Sigmoid colon (tissue), 7 donors: Measurements from ENCODE around the gene TMEM138. TPM values are rescaled to one million over a fixed set of nuclear protein-coding genes. Genes with fewer than 3 reads are reported as not detected.

Source experiments
- DNase-seq: peaks from one replicate; pipeline ENCODE4 v3.0.0-alpha.2; 2019
- H3K27ac ChIP-seq, 4 donors: fragments of 200-600 bp; sonication (generic); one replicate each; pipeline ENCODE4 v1.5.1; 2016 to 2019; ENCODE audit warnings: mild to moderate bottlenecking in 1 of 4
- H3K27me3 ChIP-seq, 3 donors: fragments of 200-600 bp; sonication (generic); one replicate each; pipeline ENCODE4 v1.5.1; 2019; ENCODE audit warnings: mild to moderate bottlenecking in 1 of 3
- H3K36me3 ChIP-seq, 4 donors: fragments of 200-600 bp; sonication (generic); one replicate each; pipeline ENCODE4 v1.5.1; 2016 to 2019
- H3K4me1 ChIP-seq, 4 donors: fragments of 200-600 bp; sonication (generic); one replicate each; pipeline ENCODE4 v1.5.1; 2017 to 2019
- H3K4me3 ChIP-seq, 4 donors: fragments of 200-600 bp; sonication (generic); one replicate each; pipeline ENCODE4 v1.5.1; 2017 to 2019; ENCODE audit warnings: mild to moderate bottlenecking in 2 of 4, moderate library complexity in 1 of 4
- H3K9me3 ChIP-seq, 4 donors: fragments of 200-600 bp in 3 of 4; sonication (generic) in 3 of 4; one replicate each; pipeline versions ENCODE4 v1.5.1 to v1.6.1; 2013 to 2019
- CTCF ChIP-seq, 4 experiments: fragments of 450-650 bp in 3 of 4; fragments of 200-600 bp in 1 of 4; IDR thresholded peaks; one replicate each; pipeline ENCODE4 v1.5.1; 2016 to 2019; ENCODE audit warnings: antibody characterized with exemption in 4 of 4, mild to moderate bottlenecking in 3 of 4, moderate library complexity in 2 of 4
- EP300 ChIP-seq, 4 donors: sonication (generic); formaldehyde crosslinking; IDR thresholded peaks; one replicate each; pipeline ENCODE4 v1.6.1; 2017; ENCODE audit warnings: antibody characterized with exemption in 4 of 4
- POLR2A ChIP-seq, 2 donors: fragments of 450-650 bp; IDR thresholded peaks; one replicate each; pipeline ENCODE4 v1.6.1; 2016; ENCODE audit warnings: antibody characterized with exemption in 2 of 2, mild to moderate bottlenecking in 2 of 2, moderate library complexity in 2 of 2
- POLR2AphosphoS5 ChIP-seq, 4 donors: sonication (generic); formaldehyde crosslinking; IDR thresholded peaks; one replicate each; pipeline ENCODE4 v1.6.1; 2017; ENCODE audit warnings: antibody characterized with exemption in 4 of 4
- WGBS, 2 donors: extraction: QIAGEN DNeasy Blood & Tissue Kit; methylation state at CpG; one replicate each; pipeline ENCODE4 v1.1.7; 2013; 5-methylcytosine and 5-hydroxymethylcytosine counted together
- intact Hi-C: fragments of 100-400 bp; cut with DNase I; formaldehyde crosslinking; loops from one replicate; pipeline ENCODE4 v1.15.1; 2023
- polyA plus RNA-seq, 3 donors: library from polyadenylated mRNA; stranded (reverse); fragments of 200-250 nt; gene quantifications; one replicate each; pipeline ENCODE4 v1.2.3, GENCODE V29; 2013
- total RNA-seq, 4 donors: library from RNA; depleted of rRNA; stranded (reverse); fragments of >200 nt; gene quantifications; one replicate each; pipeline ENCODE4 v1.1.0, GENCODE V29; 2016
- donor health status: healthy with polysubstance abuse.
- donor health status: Bipolar disorder and iron deficiency.
- donor health status: healthy.

The TMEM138 gene
- total and polyA plus RNA-seq, 7 donors = 12.6 to 39.9 (median 19.4) TPM

- TF ChIP-seq CTCF (IDR thresholded peaks at IDR 0.05) (no peak), EP300 (IDR thresholded peaks at IDR 0.05) (peak in 1 of 4 donors; percentile 56), POLR2AphosphoS5 (IDR thresholded peaks at IDR 0.05) (peak; percentile 76 to 91 (median 87)), POLR2A (IDR thresholded peaks at IDR 0.05) (peak; percentile 65 to 67)
- Histone ChIP-seq H3K27ac (peak within 1 kb of the TSS; percentile 86 to 95 (median 90)), H3K9me3 (no peaks in the 10 kb centered on the region), H3K4me1 (peaks cover 0 to 32% (median 24%) of the 10 kb centered on the region in 4 donors), H3K36me3 (peaks cover 0 to 18% (median 9%) of the 10 kb centered on the region in 4 donors), H3K27me3 (no peaks in the 10 kb centered on the region), H3K4me3 (peak within 1 kb of the TSS; percentile 79 to 96 (median 92))
- DNase-seq = peak; percentile 97
- WGBS, 2 donors = 0% methylated on average over 81 of the region's 81 CpGs
- intact Hi-C loops = loop anchor here (1.0 to 10.0 kb wide), 2 partner anchors 29 to 428 kb away; partner anchors contain the start of genes PRPF19 and TMEM138
These were observed 29.2 kb upstream of the TMEM138 start, which contains the start of the genes DDB1 and TKFC for GRCh38 chr11:61332797-61333549. DDB1 (minus strand) TSS chr11:61333105; CDS start chr11:61332968, 137 bp downstream. TKFC (plus strand) TSS chr11:61333228; CDS start chr11:61334729, 1,501 bp downstream.

GRCh38 chr11:61333550-61334433 lies 28.4 kb upstream of the TMEM138 start:
- Histone ChIP-seq H3K4me1 (peaks cover 0 to 32% (median 24%) of the 10 kb centered on the region in 4 donors), H3K27me3 (no peaks in the 10 kb centered on the region), H3K9me3 (no peaks in the 10 kb centered on the region), H3K36me3 (peaks cover 0 to 14% (median 7%) of the 10 kb centered on the region in 4 donors), H3K4me3 (peak overlapping the region; percentile 79 to 96 (median 92)), H3K27ac (peak overlapping the region; percentile 86 to 95 (median 90))
- 27 to 28% methylated on average over 19 of the region's 19 CpGs for WGBS, 2 donors
- intact Hi-C loops = loop anchor here (1.0 to 10.0 kb wide), 2 partner anchors 29 to 429 kb away; partner anchors contain the start of genes PRPF19 and TMEM138
- DNase-seq = no peak
- no peak for TF ChIP-seq CTCF (IDR thresholded peaks at IDR 0.05)
- TF ChIP-seq POLR2A (IDR thresholded peaks at IDR 0.05) = no peak
- TF ChIP-seq EP300 (IDR thresholded peaks at IDR 0.05) = no peak
- TF ChIP-seq POLR2AphosphoS5 (IDR thresholded peaks at IDR 0.05) = no peak

- Histone ChIP-seq H3K27me3 (no peaks in the 10 kb centered on the region), H3K27ac (peak overlapping the region in 1 of 4 donors; percentile 92), H3K4me1 (peaks cover 0 to 32% (median 24%) of the 10 kb centered on the region in 4 donors), H3K4me3 (no peak overlapping the region), H3K36me3 (peaks cover 0 to 9% (median 5%) of the 10 kb centered on the region in 4 donors), H3K9me3 (no peaks in the 10 kb centered on the region)
- DNase-seq = peak; percentile 48
- 83 to 91% methylated on average over 16 of the region's 16 CpGs for WGBS, 2 donors
- TF ChIP-seq CTCF (IDR thresholded peaks at IDR 0.05) (no peak), EP300 (IDR thresholded peaks at IDR 0.05) (no peak), POLR2A (IDR thresholded peaks at IDR 0.05) (no peak), POLR2AphosphoS5 (IDR thresholded peaks at IDR 0.05) (no peak)
- intact Hi-C loops = loop anchor here (10.0 kb wide), 1 partner anchor 430 kb away; the partner anchor contains the start of gene PRPF19
These were observed 27.5 kb upstream of the TMEM138 start for GRCh38 chr11:61334434-61335354.

GRCh38 chr11:61335355-61335710 lies 26.8 kb upstream of the TMEM138 start:
- DNase-seq = no peak
- Histone ChIP-seq H3K4me1 (peaks cover 0 to 32% (median 23%) of the 10 kb centered on the region in 4 donors), H3K27me3 (no peaks in the 10 kb centered on the region), H3K36me3 (peaks cover 0 to 6% (median 3%) of the 10 kb centered on the region in 4 donors), H3K9me3 (no peaks in the 10 kb centered on the region), H3K4me3 (no peak overlapping the region), H3K27ac (peak overlapping the region in 1 of 4 donors; percentile 17)
- intact Hi-C loops = loop anchor here (10.0 kb wide), 1 partner anchor 431 kb away; the partner anchor contains the start of gene PRPF19
- 84 to 86% methylated on average over 1 of the region's 1 CpG for whole genome bisulfite sequencing, 2 donors
- TF ChIP-seq POLR2AphosphoS5 (IDR thresholded peaks at IDR 0.05) (no peak), POLR2A (IDR thresholded peaks at IDR 0.05) (no peak), EP300 (IDR thresholded peaks at IDR 0.05) (no peak), CTCF (IDR thresholded peaks at IDR 0.05) (no peak)
